H4 (cell line): Measurements from ENCODE around the gene MPV17. TPM values are rescaled to one million over a fixed set of nuclear protein-coding genes. Genes with fewer than 3 reads are reported as not detected.
"Not testable (repeated sequence)": the region's sequence is repeated elsewhere in the genome, so short reads cannot be mapped to it uniquely, and the experiment has no call there.

Experiments used
- DNase-seq: peaks from one replicate; pipeline ENCODE4 v3.0.0-alpha.2; 2015; ENCODE audit warnings: low spot score
- total RNA-seq: library from RNA; depleted of rRNA; stranded (reverse); fragments of >200 nt; shearing (Covaris generic); gene quantifications from 2 replicates; pipeline ENCODE4 v1.2.3, GENCODE V29; 2014

Gene MPV17
- total RNA-seq, 1 experiment from 2014 or later: 61.7 TPM

DNA sequence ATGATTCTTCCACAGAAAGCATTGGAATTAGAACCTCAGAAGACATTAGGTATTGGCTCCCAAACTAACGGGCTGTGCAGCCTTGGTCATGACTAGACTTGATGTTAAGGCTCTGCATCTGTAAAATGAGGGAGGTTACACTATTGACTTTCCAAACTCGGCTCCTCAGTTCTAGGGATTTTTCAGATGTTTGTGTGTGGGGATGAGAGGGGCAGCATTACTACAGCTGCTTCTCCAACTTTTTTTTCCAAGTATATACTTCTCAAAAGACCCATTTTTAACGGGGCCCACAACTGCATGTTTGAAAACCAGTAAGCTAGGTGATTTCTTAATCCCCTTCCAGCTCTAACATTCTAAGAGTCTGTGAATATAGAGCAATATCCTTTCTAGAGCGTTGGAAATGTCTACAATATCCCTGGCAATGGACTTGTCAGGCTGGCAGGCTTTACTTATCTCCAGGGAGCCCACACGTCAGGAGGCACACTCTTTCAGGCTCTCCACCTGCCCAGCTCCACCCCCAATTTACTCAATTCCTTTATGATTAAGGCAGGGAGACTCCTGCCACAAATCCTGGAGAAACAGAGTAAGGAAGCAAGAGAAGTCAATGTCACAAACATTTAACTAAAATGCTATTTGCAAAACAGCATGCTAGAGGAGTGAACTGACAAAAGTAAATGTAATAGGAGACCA, 844 bp upstream of the MPV17 start:
- no peak for DNase-seq

DNA sequence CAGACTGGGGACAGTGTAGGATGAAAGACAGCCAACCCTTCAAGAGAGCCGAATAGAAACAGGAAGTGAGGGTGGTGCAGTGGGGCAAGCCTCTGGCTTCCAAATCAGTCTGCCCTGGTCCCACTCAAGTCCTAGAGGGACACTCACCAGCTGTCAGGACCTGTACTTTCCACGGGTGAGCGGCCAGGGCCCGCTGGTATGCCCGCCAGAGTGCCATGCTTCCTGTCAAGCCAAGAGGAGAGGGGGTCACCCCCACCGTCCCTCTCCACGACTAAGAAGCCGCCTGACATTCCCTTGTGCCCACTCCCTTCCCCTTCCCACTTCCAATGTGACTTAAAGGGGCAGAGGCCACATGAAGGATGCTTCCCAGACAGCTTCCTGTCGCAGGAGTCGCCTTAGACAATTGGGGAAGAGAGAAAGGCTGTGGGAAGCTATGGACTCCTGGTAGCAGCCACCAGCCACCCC, 564 bp downstream of the MPV17 start:
- no peak for DNase-seq

DNA sequence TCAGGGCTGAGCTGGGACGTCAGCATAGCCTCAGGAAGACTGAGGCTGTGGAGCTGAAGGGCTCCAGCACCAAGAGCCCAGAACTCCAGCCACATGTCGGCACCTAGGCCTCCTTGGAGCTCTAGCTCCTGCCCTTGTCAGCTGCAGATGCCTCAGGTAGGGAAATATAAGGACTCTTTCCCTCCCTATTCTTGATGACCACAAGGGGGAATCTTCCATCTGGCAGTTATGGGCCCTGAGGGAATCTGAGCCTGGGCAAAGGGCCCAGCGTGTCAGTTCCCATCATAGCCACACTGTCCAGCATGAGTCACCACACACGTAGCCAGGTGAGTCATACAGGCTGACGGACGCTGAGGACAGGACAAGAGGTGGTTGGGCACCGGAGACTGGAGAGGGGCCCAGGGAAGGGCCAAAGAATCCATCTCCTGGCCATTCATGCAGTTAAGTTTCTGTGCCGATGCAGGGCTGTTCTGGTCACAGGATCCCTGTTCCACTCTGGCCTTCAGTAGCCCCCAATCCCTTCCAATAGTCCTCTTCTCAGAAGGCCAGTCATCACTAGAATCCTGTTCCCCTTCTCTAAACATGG, 1.8 kb downstream of the MPV17 start:
- peak; percentile 94 for DNase-seq

- DNase-seq: not testable (repeated sequence)
Observed at GRCh38 chr2:27319839-27320238, 3.1 kb downstream of the MPV17 start.

DNA sequence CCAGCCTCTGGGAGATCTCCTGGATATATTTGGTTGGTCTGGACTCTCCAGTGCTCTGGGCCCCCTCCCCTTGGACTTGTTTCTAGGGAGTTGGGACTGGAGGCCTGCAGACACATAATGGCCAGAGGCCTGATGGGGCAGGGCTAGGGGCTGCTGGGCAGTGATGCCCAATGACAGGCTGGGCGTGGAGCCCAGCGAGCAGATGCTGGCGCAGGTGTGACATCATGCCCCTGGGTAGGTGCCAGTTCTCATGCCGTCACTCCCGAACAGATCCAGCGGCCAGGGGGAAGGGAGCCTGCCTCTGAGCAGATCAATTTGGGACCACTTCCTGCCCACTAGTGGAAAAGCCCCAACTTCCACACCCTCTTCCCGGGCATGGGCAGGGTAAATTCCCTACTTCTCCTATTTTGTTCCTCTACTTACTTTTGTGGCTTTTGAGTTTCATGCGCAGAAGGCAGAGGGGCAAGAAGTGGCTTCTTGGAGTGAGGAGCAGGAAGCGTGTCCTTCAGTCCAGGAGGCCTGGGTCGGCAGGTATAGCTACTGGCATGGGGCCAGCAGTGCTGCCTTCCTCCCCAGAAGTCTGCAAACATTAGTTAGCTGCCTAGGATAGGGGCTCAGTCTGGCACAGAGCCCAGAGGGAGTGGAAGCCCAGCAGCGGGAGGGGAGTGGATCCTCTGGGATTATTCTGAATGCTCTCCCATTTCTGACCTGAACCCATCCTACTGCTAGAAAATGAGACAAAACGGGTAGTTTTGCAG, 6.1 kb downstream of the MPV17 start:
- no peak for DNase-seq

DNA sequence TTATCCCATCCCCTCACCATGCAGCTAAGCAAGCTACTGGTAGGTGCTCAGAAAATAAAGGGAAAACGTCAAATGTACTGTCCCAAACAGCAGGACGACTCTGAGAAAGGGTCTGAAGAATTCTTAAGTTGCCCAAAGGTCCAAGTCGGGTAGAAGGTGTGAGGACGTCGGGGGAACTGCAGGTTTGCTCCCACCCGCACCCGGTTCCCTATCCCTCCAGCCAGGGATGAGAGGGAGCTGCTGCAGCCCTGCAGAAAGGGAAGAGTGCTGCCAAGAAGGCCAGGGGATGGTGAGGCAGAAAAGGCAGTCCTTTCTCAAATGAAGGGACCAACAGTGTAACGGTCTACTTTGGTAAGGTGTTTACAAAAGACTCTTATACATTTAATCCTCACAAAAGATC, 7.8 kb downstream of the MPV17 start:
- no peak for DNase-seq

DNA sequence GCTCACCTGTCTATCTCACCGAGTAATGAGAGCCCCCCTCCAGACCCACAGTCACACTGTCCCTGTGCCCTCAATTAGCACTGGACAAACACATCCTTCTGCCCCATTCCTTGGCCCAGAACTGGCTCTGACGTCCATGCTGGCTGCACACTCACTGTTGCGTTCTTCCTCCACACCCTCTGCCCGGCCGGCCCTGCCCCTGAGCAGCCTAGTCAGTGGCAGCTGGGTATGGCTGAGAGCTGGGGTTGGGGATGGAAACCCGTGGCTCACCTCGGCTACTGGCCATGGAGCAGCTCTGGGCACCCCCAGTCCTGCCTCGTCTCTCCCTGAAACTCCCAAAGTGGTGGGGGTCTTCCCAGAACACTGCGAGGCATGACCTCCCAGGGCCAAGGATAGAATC, 8.2 kb downstream of the MPV17 start:
- no peak for DNase-seq

DNA sequence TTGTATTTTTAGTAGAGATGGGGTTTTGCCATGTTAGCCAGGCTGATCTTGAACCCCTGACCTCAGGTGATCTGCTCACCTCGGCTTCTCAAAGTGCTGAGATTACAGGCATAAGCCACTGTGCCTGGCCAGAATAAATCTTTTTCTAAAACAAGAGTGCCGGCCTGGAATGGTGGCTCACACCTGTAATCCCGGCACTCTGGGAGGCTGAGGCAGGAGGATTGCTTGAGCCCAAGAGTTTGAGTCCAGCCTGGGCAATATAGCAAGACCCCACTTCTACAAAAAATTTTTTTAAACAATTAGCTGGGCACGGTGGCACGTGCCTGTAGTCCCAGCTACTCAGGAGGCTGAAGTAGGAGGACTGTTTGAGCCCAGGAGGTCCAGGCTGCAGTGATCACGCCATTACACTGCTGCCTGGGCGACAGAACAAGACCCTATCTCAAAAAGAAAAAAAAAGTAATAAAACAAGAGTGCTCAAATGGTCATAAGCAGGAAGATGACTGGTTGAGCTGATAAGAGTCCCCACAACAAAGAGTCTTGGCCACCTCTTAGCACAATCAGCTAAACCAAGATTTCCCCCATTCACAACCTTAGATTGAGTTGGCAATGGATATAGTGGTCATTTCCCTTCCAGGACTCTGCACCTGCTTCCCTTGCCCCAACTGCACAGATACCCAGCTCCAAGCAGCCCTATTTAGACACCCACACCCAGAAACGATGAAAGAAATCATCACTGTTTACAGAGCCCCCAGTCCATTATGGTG, 8.8 kb downstream of the MPV17 start:
- no peak for DNase-seq

GRCh38 chr2:27312152-27312551, 10.7 kb downstream of the MPV17 start:
- DNase-seq: no peak

GRCh38 chr2:27309651-27310050, 13.2 kb downstream of the MPV17 start:
- DNase-seq: no peak

DNA sequence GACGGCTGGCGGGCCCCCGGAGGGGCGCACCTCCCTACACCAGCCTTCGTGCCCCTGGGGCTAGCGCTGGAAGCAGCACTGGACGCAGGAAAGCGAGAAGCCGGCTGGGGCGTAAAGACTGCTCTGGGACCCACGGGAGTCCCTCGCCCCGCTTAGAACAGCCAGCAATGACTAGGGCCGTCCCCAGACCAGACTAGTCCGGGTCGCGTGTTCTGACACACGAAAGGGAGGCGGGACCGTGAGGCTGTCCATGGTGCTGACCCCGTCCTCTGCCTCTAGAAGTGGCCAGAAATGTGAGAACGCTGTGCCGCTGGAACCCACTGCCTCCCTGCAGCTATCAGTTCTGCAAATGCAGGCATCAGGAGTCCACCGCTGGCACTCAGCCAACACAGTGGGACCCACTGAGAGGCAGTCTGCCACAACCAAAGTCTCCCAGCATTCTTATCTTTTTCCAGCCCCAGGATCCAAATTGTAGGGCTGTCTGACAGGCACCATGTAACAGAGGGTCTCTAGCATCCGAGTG, 14.5 kb downstream of the MPV17 start, which contains the start of gene UCN:
UCN (minus strand) TSS at position 87 of the 523 bp plus-strand sequence. CDS start 550 bp downstream, outside the sequence.
- no peak for DNase-seq

DNA sequence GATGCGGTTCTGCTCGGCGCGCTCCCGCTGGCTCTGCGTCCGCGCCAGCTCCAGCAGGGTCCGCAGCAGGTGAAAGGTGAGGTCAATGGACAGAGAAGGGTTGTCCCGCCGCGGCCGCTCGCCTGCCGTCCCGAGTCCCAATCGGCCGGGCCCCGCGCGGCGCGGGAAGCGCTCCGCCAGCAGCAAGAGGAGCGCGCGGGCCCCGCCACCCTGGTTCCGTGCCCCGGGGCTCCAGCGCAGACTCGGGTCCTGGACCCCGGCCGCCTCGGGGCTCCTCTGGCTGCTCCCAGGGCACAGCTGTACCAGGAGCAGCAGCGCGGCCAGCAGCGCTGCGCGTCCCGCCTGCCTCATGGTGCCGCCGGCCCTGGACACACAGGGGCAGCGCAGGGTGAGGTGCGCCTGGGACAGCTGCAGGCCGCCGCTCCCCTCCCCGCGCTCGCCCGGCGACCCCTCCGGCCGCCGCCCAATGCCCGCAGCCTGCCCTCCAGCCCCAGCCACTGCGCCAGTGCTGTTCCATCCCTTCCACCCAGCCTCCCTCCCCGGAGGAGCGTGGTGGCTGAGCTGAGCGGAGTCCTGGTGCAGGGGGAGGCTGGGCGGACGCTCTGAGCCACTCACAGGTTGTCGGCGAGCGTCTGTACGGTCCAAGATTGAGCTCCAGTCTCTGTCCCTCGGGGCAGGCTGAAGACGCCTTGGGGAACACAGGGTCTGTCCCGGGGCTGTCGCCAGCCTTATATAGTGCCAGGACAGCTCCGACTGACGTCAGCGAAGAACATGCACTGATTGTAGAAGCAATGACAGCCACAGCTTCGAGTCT, 15.1 kb downstream of the MPV17 start:
- DNase-seq: no peak

DNA sequence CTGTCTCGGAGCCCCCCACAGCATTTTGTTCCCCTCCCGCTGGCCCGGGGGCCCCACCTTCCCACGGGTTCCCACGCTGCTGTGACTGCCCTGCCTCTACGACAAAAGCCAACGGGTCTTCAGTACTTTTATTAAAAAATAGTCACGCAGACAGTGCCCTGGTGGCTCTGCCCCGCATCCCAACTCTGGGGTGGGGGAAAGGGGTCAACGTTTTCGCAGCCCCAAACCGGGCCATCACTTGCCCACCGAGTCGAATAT, 15.7 kb downstream of the MPV17 start:
- DNase-seq: no peak

DNA sequence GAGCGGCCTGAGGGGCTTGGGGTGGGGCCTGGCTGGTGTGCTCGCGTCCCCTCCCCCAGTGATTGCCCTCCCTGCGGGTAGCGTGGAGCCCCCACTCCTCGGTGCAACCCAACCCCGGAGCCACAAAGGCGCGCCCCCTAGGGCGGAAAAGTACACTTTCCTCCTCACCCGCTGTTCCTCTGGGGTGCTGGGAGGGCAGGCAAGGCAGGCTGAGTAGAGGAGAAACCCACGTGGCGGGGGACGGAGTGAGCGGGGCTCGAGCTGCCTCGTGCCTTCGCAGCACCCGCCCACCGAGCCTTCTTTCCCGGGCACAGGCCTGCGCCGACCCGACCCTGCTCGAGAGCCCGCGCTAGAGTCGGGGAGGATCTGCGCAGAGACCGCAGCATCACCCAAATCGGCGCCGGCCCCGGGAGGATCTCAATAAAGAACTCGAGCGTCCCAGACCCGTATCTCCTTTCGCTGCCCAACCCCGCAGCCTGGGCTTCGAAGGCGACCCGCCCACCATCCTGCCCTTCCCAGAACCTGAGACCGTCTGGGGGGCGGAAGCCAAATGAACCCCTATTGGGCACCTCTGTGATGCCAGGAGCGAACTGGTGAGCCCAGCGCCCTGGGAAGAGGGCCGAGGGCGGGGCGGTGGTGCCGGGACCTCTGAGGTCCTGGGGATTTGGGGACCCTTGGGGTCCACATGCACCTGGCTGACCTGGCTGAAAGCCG, 16.2 kb downstream of the MPV17 start:
- DNase-seq: no peak

- no peak for DNase-seq
Observed at GRCh38 chr2:27306136-27306535, 16.8 kb downstream of the MPV17 start.

DNA sequence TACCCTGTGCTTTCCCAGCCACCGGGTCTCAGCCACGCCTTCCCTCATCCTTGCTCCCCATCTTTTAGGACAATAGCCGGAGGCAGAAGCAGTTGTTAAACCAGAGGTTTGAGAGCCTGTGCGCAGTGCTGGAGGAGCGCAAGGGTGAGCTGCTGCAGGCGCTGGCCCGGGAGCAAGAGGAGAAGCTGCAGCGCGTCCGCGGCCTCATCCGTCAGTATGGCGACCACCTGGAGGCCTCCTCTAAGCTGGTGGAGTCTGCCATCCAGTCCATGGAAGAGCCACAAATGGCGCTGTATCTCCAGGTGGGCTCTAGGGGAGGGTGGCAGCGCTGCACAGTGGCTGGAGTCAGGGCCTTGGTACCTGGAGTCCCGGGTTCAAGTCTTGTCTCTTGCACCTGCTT, 17.4 kb downstream of the MPV17 start:
- no peak for DNase-seq

DNA sequence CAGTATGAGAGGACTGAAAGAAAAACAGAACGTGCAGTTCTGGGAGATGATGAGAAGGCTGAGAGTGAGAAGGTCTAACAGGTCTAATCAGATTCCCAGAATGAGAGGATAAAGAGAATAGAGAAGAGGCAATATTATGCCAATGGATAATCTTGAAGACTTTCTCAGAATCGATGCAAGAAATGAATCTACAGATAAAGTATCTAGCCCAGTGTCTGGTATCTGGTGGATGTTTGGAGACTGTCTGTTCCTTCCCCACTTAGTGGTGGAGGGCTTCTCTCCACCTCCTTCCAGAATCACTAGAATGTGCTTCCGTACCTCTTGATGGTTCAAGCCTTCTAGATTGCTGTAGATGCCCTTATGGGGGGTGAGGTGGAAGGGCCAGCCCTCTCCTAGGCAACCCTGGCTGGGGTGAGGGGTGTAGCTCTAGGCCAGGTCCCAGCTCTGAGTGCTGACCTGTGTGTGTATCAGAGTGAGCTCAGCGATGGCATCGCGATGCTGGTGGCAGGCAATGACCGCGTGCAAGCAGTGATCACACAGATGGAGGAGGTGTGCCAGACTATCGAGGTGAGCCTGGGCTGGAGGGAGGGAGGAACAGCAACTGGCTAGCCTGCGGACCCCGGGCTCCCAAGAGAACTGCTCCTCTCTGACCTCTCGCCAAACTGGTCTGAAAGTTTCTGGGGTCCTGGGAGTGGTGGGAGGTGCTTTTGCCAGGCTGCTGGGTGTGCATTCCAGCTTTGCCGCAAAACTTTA, 18.2 kb downstream of the MPV17 start:
- no peak for DNase-seq

DNA sequence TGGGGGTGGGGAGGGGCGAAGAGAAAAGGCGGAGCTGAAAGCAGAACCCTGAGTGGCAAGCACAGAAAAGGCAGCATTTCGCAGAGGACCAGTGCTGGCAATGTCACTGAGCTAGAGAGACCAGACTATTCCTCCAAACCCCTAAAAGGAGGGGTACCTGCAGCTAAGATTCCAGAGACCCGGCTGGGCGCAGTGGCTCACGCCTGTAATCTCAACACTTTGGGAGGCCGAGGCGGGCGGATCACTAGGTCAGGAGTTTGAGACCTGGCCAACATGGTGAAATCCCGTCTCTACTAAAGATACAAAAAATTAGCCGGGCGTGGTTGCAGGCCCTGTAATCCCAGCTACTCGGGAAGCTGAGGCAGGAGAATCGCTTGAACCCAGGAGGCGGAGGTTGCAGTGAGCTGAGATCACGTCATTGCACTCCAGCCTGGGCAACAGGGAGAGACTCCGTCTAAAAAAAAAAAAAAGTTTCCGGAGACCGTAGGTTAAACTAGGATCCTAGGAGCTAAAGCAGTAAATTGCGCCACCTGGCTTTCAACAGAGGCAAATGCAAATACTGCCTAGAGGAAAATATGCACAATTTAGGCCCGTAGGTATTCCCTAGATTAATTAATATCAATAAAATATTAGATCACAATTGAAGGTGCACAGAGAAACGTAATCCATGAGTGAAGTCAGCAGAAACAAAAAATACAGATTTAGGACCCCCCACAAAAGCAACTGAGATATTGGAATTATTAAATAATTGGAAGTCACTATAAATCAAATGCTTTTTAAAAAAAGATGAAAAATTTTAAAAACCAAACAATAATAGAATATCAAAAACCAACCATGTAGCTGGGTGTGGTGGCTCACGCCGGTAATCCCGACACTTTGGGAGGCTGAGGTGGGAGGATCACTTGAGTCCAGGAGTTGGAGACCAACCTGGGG, 19.5 kb downstream of the MPV17 start:
- peak; percentile 47 for DNase-seq

DNA sequence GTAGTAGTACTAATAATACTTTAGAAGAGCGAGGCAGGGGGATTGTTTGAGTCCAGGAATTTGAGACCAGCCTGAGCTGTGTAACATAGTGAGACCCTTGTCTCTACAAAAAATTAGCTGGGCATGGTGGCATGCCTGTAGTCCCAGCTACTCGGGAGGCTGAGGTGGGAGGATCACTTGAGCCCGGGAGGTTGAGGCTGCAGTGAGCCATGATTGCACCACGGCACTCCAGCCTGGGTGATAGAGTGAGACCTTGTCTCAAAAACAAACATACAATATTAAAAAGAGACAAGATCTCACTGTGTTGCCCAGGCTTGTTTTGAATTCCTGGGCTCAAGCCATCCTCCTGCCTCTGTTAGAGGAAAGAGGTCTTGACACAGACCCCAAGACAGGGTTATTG, 22.3 kb downstream of the MPV17 start:
- not testable (repeated sequence) for DNase-seq
